SU-DHL-6 (cell line): ENCODE data around the gene RBMX2.

ENCODE experiments used
- H2AFZ ChIP-seq: fragments of 200-600 bp; sonication (generic); 2 replicates; pipeline ENCODE4 v1.6.1; 2014; ENCODE audit warnings: low read depth, mild to moderate bottlenecking, moderate library complexity, mixed read lengths, antibody characterized with exemption, low read length; ENCODE audit not compliant: severe bottlenecking
- H3F3A ChIP-seq: fragments of 200-600 bp; shearing (Covaris generic); 2 replicates; pipeline ENCODE4 v1.6.0; 2016; ENCODE audit warnings: antibody characterized with exemption, mild to moderate bottlenecking; ENCODE audit not compliant: insufficient read depth
- H3K27ac ChIP-seq: fragments of 200-600 bp; sonication (generic); 2 replicates; pipeline ENCODE4 v1.5.1; 2016; ENCODE audit warnings: low read depth, mild to moderate bottlenecking, low read length, moderate library complexity, mixed read lengths
- H3K27me3 ChIP-seq: fragments of 200-600 bp; sonication (generic), shearing (Covaris generic); 2 replicates; pipeline ENCODE4 v1.6.0; 2014; ENCODE audit warnings: mild to moderate bottlenecking, low read length
- H3K36me3 ChIP-seq: fragments of 200-600 bp; sonication (generic); 2 replicates; pipeline ENCODE4 v1.6.1; 2014; ENCODE audit warnings: mild to moderate bottlenecking, low read length, mixed read lengths
- H3K4me2 ChIP-seq: fragments of 300-600, 200-600 bp; shearing (Covaris generic), sonication (generic); 2 replicates; pipeline ENCODE4 v1.6.0; 2014; ENCODE audit warnings: low read length, low read depth, mild to moderate bottlenecking; ENCODE audit not compliant: poor library complexity, severe bottlenecking
- H3K4me3 ChIP-seq: fragments of 200-600 bp; sonication (generic); 2 replicates; pipeline ENCODE4 v1.5.1; 2014; ENCODE audit warnings: antibody characterized with exemption, low read length, mild to moderate bottlenecking, mixed read lengths; ENCODE audit not compliant: insufficient read depth, poor library complexity, severe bottlenecking
- H3K79me2 ChIP-seq: fragments of 200-600 bp; sonication (generic); 2 replicates; pipeline ENCODE4 v1.6.1; 2014; ENCODE audit warnings: mild to moderate bottlenecking, low read length, moderate library complexity; ENCODE audit not compliant: insufficient read depth
- H3K9ac ChIP-seq: fragments of 200-600 bp; sonication (generic); 2 replicates; pipeline ENCODE4 v1.7.0; 2014; ENCODE audit warnings: mild to moderate bottlenecking, low read length
- H3K9me2 ChIP-seq: fragments of 200-600 bp; sonication (generic); replicated peaks from 2 replicates; pipeline ENCODE4 v1.6.1; 2014; ENCODE audit warnings: low read length; ENCODE audit not compliant: insufficient read depth
- H3K9me3 ChIP-seq: fragments of 200-600 bp; sonication (generic); 2 replicates; pipeline ENCODE4 v1.6.1; 2014; ENCODE audit warnings: low read length, mixed read lengths; ENCODE audit not compliant: insufficient read depth
- H4K20me1 ChIP-seq: fragments of 200-600 bp; sonication (generic); 2 replicates; pipeline ENCODE4 v1.6.1; 2014; ENCODE audit warnings: low read depth, mild to moderate bottlenecking, antibody characterized with exemption, low read length, moderate library complexity, mixed read lengths
- EZH2phosphoT487 ChIP-seq: fragments of 200-600 bp; sonication (generic), shearing (Covaris generic); conservative IDR thresholded peaks from 2 replicates; pipeline ENCODE4 v1.6.1; 2018; ENCODE audit warnings: mild to moderate bottlenecking, antibody characterized with exemption, low read length, moderate library complexity, mixed read lengths
- TF ChIP-seq, protein P1 (sequence below): fragments of 200-600 bp; sonication (generic); IDR thresholded peaks from one replicate; pipeline ENCODE4 v1.5.1; 2017; ENCODE audit warnings: antibody characterized with exemption, mild to moderate bottlenecking, low read length, moderate library complexity; ENCODE audit not compliant: insufficient read depth, poor library complexity, severe bottlenecking

Gene RBMX2

DNA sequence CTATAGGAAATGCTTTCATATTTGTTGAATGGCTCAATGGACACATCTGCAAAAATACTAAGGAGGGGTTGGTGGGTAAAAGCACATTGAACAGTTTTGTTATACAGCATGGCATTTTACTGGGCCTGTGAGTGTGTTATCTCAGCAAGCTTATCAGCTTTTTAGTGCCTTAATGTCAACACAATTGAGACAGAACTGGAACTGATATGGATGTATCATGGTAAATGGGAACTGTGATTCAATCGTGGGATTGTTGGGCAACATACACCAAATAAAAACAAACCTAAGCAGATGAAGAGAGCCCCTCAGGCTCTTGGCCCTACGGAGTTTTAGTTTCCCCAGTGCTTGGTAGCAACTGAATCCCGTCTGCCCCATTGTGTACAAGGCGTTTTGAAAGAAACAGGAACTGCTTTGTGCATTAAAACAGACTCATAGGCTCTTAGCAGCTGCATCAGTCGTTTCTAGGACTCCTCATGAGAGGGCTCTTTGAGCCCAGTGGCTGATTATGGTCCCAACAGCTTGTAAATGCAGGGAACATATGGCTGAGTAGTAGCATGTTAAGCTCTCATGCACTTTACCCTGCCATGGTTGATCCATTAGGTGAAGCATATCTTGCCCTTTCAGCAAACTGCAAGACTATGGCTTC, 23.6 kb upstream of the RBMX2 start:
- Histone ChIP-seq H3K36me3 (no peaks in the 10 kb centered on the region), H2AFZ (no peak overlapping the region), H3K27ac (no peak overlapping the region), H3K27me3 (no peaks in the 10 kb centered on the region), H3K4me3 (no peak overlapping the region), H3K79me2 (no peaks in the 10 kb centered on the region), H3K9me2 (no peaks in the 10 kb centered on the region), H3F3A (no peaks in the 10 kb centered on the region), H3K4me2 (no peak overlapping the region), H3K9me3 (no peaks in the 10 kb centered on the region), H3K9ac (no peak overlapping the region), H4K20me1 (no peaks in the 10 kb centered on the region)
- TF ChIP-seq, protein P1, sequence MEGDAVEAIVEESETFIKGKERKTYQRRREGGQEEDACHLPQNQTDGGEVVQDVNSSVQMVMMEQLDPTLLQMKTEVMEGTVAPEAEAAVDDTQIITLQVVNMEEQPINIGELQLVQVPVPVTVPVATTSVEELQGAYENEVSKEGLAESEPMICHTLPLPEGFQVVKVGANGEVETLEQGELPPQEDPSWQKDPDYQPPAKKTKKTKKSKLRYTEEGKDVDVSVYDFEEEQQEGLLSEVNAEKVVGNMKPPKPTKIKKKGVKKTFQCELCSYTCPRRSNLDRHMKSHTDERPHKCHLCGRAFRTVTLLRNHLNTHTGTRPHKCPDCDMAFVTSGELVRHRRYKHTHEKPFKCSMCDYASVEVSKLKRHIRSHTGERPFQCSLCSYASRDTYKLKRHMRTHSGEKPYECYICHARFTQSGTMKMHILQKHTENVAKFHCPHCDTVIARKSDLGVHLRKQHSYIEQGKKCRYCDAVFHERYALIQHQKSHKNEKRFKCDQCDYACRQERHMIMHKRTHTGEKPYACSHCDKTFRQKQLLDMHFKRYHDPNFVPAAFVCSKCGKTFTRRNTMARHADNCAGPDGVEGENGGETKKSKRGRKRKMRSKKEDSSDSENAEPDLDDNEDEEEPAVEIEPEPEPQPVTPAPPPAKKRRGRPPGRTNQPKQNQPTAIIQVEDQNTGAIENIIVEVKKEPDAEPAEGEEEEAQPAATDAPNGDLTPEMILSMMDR: no peak
- TF ChIP-seq EZH2phosphoT487: no peak

DNA sequence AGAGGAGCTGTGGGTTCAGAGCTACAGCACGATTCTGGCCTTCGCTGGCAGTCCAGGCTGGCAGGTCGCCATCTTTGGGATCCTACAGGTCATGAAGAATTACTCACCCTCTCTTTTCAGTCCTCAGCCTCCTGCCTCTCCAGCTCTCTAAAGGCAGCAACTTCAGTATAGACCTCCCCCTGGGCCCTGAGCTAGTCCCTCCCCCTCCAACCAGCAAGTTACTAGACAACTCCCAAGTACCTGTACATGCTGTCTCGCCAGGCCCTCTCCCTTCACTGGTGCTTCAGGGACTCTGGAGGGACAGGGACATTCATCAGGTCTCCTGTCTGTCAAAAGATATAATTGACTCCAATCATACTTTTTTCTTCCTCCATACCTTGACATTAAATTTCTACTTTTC, 16.3 kb upstream of the RBMX2 start, which contains the start of gene GPR119:
GPR119 (minus strand) TSS at position 155 of the 400 bp plus-strand sequence. CDS start 227 bp downstream, outside the sequence.
- Histone ChIP-seq H2AFZ (no peak within 1 kb of the TSS), H3K9me3 (no peaks in the 10 kb centered on the region)
- TF ChIP-seq, protein P1: no peak
- TF ChIP-seq EZH2phosphoT487: no peak

GRCh38 chrX:130386408-130386808, 15.4 kb upstream of the RBMX2 start:
- no peak overlapping the region for H3K4me3 ChIP-seq
- no peaks in the 10 kb centered on the region for H4K20me1 ChIP-seq
- TF ChIP-seq, protein P1: no peak
- TF ChIP-seq EZH2phosphoT487: no peak
- no peak overlapping the region for H3K9ac ChIP-seq
- no peaks in the 10 kb centered on the region for H3K36me3 ChIP-seq
- H3K4me2 ChIP-seq: no peak overlapping the region
- H3K9me3 ChIP-seq: no peaks in the 10 kb centered on the region
- H3F3A ChIP-seq: no peaks in the 10 kb centered on the region
- no peaks in the 10 kb centered on the region for H3K9me2 ChIP-seq
- no peaks in the 10 kb centered on the region for H3K27me3 ChIP-seq
- H3K27ac ChIP-seq: no peak overlapping the region
- no peaks in the 10 kb centered on the region for H3K79me2 ChIP-seq
- H2AFZ ChIP-seq: no peak overlapping the region

More for the DNA sequence above, 16.3 kb upstream of the RBMX2 start, which contains the start of gene GPR119:
- Histone ChIP-seq H3K9me2 (no peaks in the 10 kb centered on the region), H3K9ac (no peak within 1 kb of the TSS), H3K4me3 (no peak within 1 kb of the TSS), H3K27me3 (no peaks in the 10 kb centered on the region), H3K27ac (no peak within 1 kb of the TSS), H3K4me2 (no peak within 1 kb of the TSS), H4K20me1 (no peaks in the 10 kb centered on the region), H3K79me2 (no peaks in the 10 kb centered on the region), H3K36me3 (no peaks in the 10 kb centered on the region), H3F3A (no peaks in the 10 kb centered on the region)
